Small intestine (tissue), 7 donors: ENCODE data around the gene ZYG11A. TPM values are rescaled to one million over a fixed set of nuclear protein-coding genes. Genes with fewer than 3 reads are reported as not detected.
"Not testable (repeated sequence)": the region's sequence is repeated elsewhere in the genome, so short reads cannot be mapped to it uniquely, and the experiment has no call there.

Source experiments
- DNase-seq, 2 donors: peaks; one replicate each; pipeline versions ENCODE4 v3.0.0 to v3.0.0-alpha.2; 2013
- FAIRE-seq: peaks from 2 replicates; lab custom pipeline; 2012; peaks lifted over from hg19 to GRCh38; lab: Jason Lieb, UNC
- H3K27ac ChIP-seq, 3 donors: one replicate each; pipeline ENCODE4 v1.5.1; 2013; ENCODE audit warnings: low read length in 2 of 3, mild to moderate bottlenecking in 2 of 3, control low read depth in 1 of 3, inconsistent platforms in 1 of 3, low read depth in 1 of 3, moderate library complexity in 1 of 3
- H3K27me3 ChIP-seq, 3 donors: one replicate each; pipeline ENCODE4 v1.6.1; 2013; ENCODE audit warnings: low read length in 3 of 3, inconsistent platforms in 1 of 3; ENCODE audit not compliant: control insufficient read depth in 3 of 3, insufficient read depth in 3 of 3
- H3K36me3 ChIP-seq, 3 donors: one replicate each; pipeline ENCODE4 v1.6.1; 2013; ENCODE audit warnings: low read length in 3 of 3, inconsistent platforms in 1 of 3, low read depth in 1 of 3, mild to moderate bottlenecking in 1 of 3, moderate library complexity in 1 of 3; ENCODE audit not compliant: control insufficient read depth in 3 of 3, insufficient read depth in 2 of 3
- H3K4me1 ChIP-seq, 3 donors: one replicate each; pipeline ENCODE4 v1.6.1; 2013; ENCODE audit warnings: low read length in 2 of 3, inconsistent platforms in 1 of 3, low read depth in 1 of 3, mild to moderate bottlenecking in 1 of 3, moderate library complexity in 1 of 3; ENCODE audit not compliant: control insufficient read depth in 3 of 3, insufficient read depth in 2 of 3
- H3K4me3 ChIP-seq, 3 donors: one replicate each; pipeline ENCODE4 v1.5.1; 2013; ENCODE audit warnings: low read length in 3 of 3, control low read depth in 1 of 3, inconsistent platforms in 1 of 3, low read depth in 1 of 3, mild to moderate bottlenecking in 1 of 3, moderate library complexity in 1 of 3
- H3K9me3 ChIP-seq, 2 donors: one replicate each; pipeline ENCODE4 v1.6.1; 2013; ENCODE audit warnings: low read depth in 1 of 2, low read length in 1 of 2; ENCODE audit not compliant: control insufficient read depth in 2 of 2, insufficient read depth in 1 of 2
- WGBS, 3 donors: extraction: QIAGEN DNeasy Blood & Tissue Kit; methylation state at CpG; one replicate each; pipeline ENCODE4 v1.1.7; 2013; 5-methylcytosine and 5-hydroxymethylcytosine counted together
- polyA plus RNA-seq, 4 donors: library from polyadenylated mRNA; stranded (reverse) in 3 of 4; unstranded in 1 of 4; fragments of 200-250 nt in 3 of 4; fragments of 120-200 nt in 1 of 4; gene quantifications; one replicate each; pipeline versions ENCODE4 v1.2.1 to v1.2.3, GENCODE V29; 2013
- donor health status: healthy with polysubstance abuse.
- donor health status: control.
- donor health status: control.
- donor health status: Bipolar disorder and iron deficiency.
- donor health status: healthy.

The ZYG11A gene
- polyA plus RNA-seq, 4 donors = 0.09 to 0.22 TPM; not detected in 2

DNA sequence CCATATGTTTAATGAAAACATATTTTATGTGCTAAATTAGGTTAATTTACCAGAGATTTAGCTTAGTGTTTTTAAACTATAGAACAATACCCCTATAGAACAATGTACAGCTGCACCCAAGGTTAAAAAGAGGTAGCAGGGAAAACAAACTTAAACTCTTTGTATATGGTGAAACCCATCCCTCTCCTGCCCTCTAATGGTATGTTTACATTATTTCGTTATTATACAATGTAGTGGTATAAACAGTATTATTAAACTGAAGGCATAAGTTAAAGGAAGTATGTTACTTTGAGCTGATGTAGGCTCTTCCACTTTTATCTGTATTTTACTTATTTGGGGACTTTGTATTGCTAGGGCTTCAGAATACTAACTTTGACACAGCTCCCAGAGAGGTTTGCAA is 16.7 kb upstream of the ZYG11A start:
- 6 to 15% (median 9%) methylated on average over 1 of the region's 1 CpG for WGBS, 3 donors
- no peaks in the 10 kb centered on the region for H3K27me3 ChIP-seq

DNA sequence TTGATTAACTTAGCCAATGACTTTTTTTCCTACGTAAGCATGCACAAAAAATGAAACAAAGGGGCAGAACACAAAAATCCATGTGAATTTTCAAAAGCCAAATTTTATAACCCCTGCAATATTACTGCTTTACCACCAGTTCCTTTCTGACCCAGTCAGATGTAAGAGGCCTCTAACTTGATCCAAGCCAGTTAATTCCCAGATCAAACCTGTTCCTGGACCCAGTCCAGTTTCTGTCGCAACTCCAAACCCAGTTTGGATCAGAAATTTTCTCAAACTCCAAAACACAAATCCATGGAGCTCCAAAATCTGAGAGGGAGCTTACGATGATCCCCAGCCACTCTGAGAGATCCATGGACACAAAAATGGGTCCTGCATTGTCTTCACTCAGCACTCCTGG is 7.8 kb upstream of the ZYG11A start:
- H3K9me3 ChIP-seq = no peaks in the 10 kb centered on the region
- FAIRE-seq (no peak), DNase-seq (no peak)
- H3K4me1 ChIP-seq = no peaks in the 10 kb centered on the region
- no peak overlapping the region for H3K27ac ChIP-seq
- H3K36me3 ChIP-seq = no peaks in the 10 kb centered on the region
- H3K4me3 ChIP-seq = no peak overlapping the region
- H3K27me3 ChIP-seq = peaks cover 0 to 2% (median 0%) of the 10 kb centered on the region in 3 donors
- 77 to 89% (median 79%) methylated on average over 3 of the region's 3 CpGs for WGBS, 3 donors

More for the DNA sequence above, 16.7 kb upstream of the ZYG11A start:
- DNase-seq (no peak), FAIRE-seq (peak; percentile 41)
- no peak overlapping the region for H3K4me3 ChIP-seq
- H3K36me3 ChIP-seq = peaks cover 0 to 14% (median 0%) of the 10 kb centered on the region in 3 donors
- H3K27ac ChIP-seq = no peak overlapping the region
- no peaks in the 10 kb centered on the region for H3K9me3 ChIP-seq
- no peaks in the 10 kb centered on the region for H3K4me1 ChIP-seq

DNA sequence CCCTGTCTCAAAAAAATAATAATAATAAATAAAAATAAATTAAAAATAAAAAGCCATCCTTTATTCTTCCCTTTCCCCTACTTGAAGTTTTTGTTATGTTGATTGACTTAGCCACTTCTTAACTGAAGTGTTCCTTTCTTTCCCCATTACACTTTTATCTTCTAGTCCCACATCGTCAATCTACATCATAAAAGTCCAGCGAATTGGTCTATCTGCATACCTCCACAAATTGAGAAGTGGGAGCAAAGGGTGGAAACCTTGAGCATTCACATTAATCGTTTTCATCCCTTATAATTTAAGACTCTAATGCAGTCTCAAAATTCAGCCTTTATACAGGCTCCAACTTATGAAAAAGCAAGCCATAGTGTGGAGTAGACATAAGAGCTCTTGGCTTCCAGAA is 6.5 kb upstream of the ZYG11A start:
- H3K4me3 ChIP-seq = no peak overlapping the region
- peaks cover 0 to 2% (median 0%) of the 10 kb centered on the region in 3 donors for H3K27me3 ChIP-seq
- DNase-seq (no peak), FAIRE-seq (no peak)
- 55 to 60% (median 59%) methylated on average over 3 of the region's 3 CpGs for WGBS, 3 donors
- no peaks in the 10 kb centered on the region for H3K36me3 ChIP-seq
- H3K27ac ChIP-seq = no peak overlapping the region
- H3K9me3 ChIP-seq = no peaks in the 10 kb centered on the region
- H3K4me1 ChIP-seq = no peaks in the 10 kb centered on the region

DNA sequence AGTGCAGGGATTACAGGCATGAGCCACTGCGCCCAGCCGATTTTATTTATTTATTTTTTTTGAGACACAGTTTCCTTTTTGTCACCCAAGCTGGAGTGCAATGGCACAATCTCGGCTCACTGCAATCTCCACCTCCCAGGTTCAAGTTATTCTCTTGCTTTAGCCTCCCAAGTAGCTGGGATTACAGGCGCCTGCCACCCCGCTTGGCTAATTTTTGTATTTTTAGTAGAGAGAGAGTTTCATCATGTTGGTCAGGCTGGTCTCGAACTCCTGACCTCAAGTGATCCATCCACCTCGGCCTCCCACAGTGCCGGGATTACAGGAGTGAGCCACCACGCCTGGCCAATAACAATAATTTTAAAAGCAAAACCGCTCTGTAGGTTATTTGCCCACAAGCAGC is 3.4 kb upstream of the ZYG11A start:
- not testable (repeated sequence) for H3K36me3 ChIP-seq, H3K9me3 ChIP-seq, FAIRE-seq, H3K4me1 ChIP-seq, H3K27ac ChIP-seq, DNase-seq, H3K4me3 ChIP-seq
- peaks cover 7 to 22% (median 11%) of the 10 kb centered on the region in 3 donors for H3K27me3 ChIP-seq
- WGBS, 3 donors = 93 to 95% (median 95%) methylated on average over 10 of the region's 10 CpGs

DNA sequence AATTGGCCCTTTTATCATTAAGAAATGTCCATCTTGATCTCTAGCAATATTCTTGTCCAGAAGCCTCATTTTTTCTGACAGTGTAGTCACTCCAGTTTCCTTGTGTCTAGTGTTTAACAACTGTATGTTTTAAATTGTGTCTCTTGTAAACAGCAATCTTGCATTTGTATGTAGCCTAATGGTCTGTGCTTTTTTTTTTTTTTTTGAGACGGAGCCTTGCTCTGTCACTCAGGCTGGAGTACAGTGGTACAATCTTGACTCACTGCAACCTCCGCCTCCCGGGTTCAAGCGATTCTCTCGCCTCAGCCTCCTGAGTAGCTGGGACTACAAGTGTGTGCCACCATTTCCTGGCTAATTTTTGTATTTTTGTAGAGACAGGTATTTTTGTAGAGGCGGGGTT is 2.6 kb downstream of the ZYG11A start:
- not testable (repeated sequence) for DNase-seq, H3K4me1 ChIP-seq, H3K9me3 ChIP-seq, H3K27ac ChIP-seq, H3K4me3 ChIP-seq, FAIRE-seq, H3K36me3 ChIP-seq
- peaks cover 7 to 23% (median 8%) of the 10 kb centered on the region in 3 donors for H3K27me3 ChIP-seq
- 80 to 88% (median 80%) methylated on average over 6 of the region's 6 CpGs for WGBS, 3 donors

DNA sequence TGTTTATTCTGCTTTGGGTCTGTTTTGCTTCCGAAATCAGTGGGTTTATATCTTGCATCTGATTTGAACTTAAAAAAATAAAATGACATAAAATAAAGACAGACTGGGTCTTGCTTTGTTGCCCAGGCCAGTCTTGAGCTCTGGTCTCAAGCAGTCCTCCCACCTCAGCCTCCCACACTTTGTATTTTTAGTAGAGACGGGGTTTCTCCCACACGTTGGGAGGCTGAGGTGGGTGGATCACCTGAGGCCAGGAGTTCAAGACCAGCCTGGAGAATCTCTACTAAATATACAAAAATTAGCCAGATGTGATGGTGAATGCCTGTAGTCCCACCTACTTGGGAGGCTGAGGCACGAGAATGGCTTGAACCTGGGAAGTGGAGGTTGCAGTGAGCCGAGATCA is 5.9 kb downstream of the ZYG11A start:
- peaks cover 0 to under 1% (median 0%) of the 10 kb centered on the region in 3 donors for H3K4me1 ChIP-seq
- FAIRE-seq (no peak), DNase-seq (no peak)
- 82 to 86% (median 83%) methylated on average over 5 of the region's 5 CpGs for WGBS, 3 donors
- no peak overlapping the region for H3K4me3 ChIP-seq
- no peaks in the 10 kb centered on the region for H3K36me3 ChIP-seq
- no peaks in the 10 kb centered on the region for H3K9me3 ChIP-seq
- peaks cover 0 to 8% (median 4%) of the 10 kb centered on the region in 3 donors for H3K27me3 ChIP-seq
- no peak overlapping the region for H3K27ac ChIP-seq

DNA sequence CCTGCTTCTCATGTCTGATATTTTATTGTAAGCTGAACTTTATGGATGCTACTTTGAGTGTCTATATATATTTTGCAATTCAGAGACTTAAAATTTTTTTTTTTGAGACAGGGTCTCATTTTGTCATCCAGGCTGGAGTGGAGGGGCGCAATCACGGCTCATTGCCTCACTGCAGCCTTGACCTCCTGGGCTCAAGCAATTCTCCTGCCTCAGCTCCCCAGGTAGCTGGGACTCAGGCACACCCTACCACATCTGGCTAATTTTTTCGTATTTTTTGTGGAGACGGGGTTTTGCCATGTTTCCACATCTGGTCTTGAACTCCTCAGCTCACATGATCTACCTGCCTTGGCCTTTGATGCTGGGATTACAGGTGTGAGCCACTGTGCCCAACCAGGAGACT is 8.4 kb downstream of the ZYG11A start:
- FAIRE-seq (no peak), DNase-seq (no peak)
- no peaks in the 10 kb centered on the region for H3K27me3 ChIP-seq
- no peaks in the 10 kb centered on the region for H3K9me3 ChIP-seq
- H3K4me1 ChIP-seq = no peaks in the 10 kb centered on the region
- H3K27ac ChIP-seq = no peak overlapping the region
- no peak overlapping the region for H3K4me3 ChIP-seq
- 84 to 94% (median 87%) methylated on average over 4 of the region's 4 CpGs for WGBS, 3 donors
- no peaks in the 10 kb centered on the region for H3K36me3 ChIP-seq

DNA sequence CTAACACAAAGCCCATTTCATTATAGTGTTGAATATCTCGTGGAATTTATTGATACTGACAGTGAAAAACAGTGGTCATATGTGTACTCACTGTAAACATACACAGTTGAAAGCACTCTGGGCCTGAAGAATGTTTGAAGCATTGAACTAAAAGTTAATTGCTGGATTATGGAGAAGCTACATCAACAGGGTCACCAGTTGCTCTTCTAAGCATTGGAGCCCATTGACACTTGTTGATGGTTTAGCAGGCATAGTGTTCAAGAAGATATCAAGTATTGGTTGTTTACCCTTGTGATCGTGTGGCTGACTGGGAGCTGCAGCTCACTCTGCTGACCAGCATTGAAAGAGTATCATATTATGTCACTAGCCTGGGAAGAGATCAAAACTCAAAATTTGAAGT is 10.3 kb downstream of the ZYG11A start:
- Histone ChIP-seq H3K9me3 (no peaks in the 10 kb centered on the region), H3K36me3 (no peaks in the 10 kb centered on the region), H3K27me3 (no peaks in the 10 kb centered on the region), H3K27ac (no peak overlapping the region), H3K4me1 (no peaks in the 10 kb centered on the region), H3K4me3 (no peak overlapping the region)
- no peak for FAIRE-seq
- 69 to 76% (median 76%) methylated on average over 2 of the region's 2 CpGs for WGBS, 3 donors
- DNase-seq = no peak

DNA sequence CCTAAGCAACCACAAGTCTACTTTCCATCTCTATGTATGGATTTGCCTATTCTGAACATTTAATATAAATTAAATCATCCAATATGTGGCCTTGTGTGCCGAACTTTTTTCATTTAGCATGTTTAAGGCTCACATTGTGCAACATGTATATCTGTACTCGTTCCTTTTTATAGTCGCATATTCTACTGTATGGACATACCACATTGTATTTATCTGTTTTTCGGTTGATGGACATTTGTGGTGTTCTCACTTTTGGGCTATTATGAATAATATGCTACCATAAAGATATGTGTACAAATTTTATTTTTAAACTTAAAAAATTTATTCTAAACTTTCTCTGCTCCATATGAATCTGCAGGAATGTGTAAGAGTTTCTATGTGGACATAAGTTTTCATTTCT is 13.0 kb downstream of the ZYG11A start:
- FAIRE-seq = no peak
- WGBS, 3 donors = 92 to 96% (median 94%) methylated on average over 4 of the region's 4 CpGs
- H3K27ac ChIP-seq = no peak overlapping the region

More for the DNA sequence above, 13.0 kb downstream of the ZYG11A start:
- H3K9me3 ChIP-seq = no peaks in the 10 kb centered on the region
- H3K27me3 ChIP-seq = no peaks in the 10 kb centered on the region
- H3K4me1 ChIP-seq = no peaks in the 10 kb centered on the region
- H3K36me3 ChIP-seq = no peaks in the 10 kb centered on the region
- DNase-seq = no peak
- no peak overlapping the region for H3K4me3 ChIP-seq
